GM21576 (cell line): ENCODE data around the gene LAMC3.

ENCODE experiments used
- ATAC-seq: cut with Tn5 transposase; IDR thresholded peaks from one replicate; pipeline ENCODE4 v1.9.1; 2021; ENCODE audit warnings: mild to moderate bottlenecking, moderate library complexity; ENCODE audit not compliant: unreplicated experiment

The LAMC3 gene

GRCh38 chr9:130977811-130978221, 31.2 kb upstream of the LAMC3 start:
- ATAC-seq: no peak

- ATAC-seq: no peak
These were observed 29.2 kb upstream of the LAMC3 start for GRCh38 chr9:130979591-130980385.

- ATAC-seq: no peak
These were observed 28.4 kb upstream of the LAMC3 start for GRCh38 chr9:130980526-130980925.

GRCh38 chr9:130981002-130981755, 27.8 kb upstream of the LAMC3 start:
- no peak for ATAC-seq

GRCh38 chr9:130981756-130982137, 27.2 kb upstream of the LAMC3 start:
- no peak for ATAC-seq

- no peak for ATAC-seq
These were observed 26.2 kb upstream of the LAMC3 start for GRCh38 chr9:130982636-130983358.

GRCh38 chr9:130983359-130983670, 25.7 kb upstream of the LAMC3 start:
- no peak for ATAC-seq

- ATAC-seq: no peak
These were observed 25.0 kb upstream of the LAMC3 start for GRCh38 chr9:130983970-130984369.

- ATAC-seq: no peak
These were observed 24.5 kb upstream of the LAMC3 start for GRCh38 chr9:130984521-130984920.

- no peak for ATAC-seq
These were observed 23.9 kb upstream of the LAMC3 start for GRCh38 chr9:130985029-130985428.

GRCh38 chr9:130985606-130986162, 23.3 kb upstream of the LAMC3 start:
- no peak for ATAC-seq

- no peak for ATAC-seq
These were observed 22.5 kb upstream of the LAMC3 start for GRCh38 chr9:130986356-130986965.

- ATAC-seq: no peak
These were observed 21.9 kb upstream of the LAMC3 start for GRCh38 chr9:130987054-130987453.

- no peak for ATAC-seq
These were observed 21.1 kb upstream of the LAMC3 start for GRCh38 chr9:130987738-130988399.

GRCh38 chr9:130988400-130988747, 20.6 kb upstream of the LAMC3 start:
- ATAC-seq: no peak

- no peak for ATAC-seq
These were observed 20.1 kb upstream of the LAMC3 start for GRCh38 chr9:130988905-130989304.

- no peak for ATAC-seq
These were observed 19.6 kb upstream of the LAMC3 start for GRCh38 chr9:130989391-130989790.

- no peak for ATAC-seq
These were observed 19.1 kb upstream of the LAMC3 start for GRCh38 chr9:130989891-130990290.

GRCh38 chr9:130990306-130990977, 18.5 kb upstream of the LAMC3 start:
- ATAC-seq: no peak
